ENCODE measurements around the gene DHDH. TPM values are rescaled to one million over a fixed set of nuclear protein-coding genes. Genes with fewer than 3 reads are reported as not detected.
A peak's percentile ranks its signal among the peaks of the same experiment; 100 is the strongest.

Gene DHDH
- total and polyA plus RNA-seq, 2 of the 13 experiments (the other 11 are each of a cell fraction or from before 2014, with no cell fraction given) = 0.13 to 0.91 TPM

DNA sequence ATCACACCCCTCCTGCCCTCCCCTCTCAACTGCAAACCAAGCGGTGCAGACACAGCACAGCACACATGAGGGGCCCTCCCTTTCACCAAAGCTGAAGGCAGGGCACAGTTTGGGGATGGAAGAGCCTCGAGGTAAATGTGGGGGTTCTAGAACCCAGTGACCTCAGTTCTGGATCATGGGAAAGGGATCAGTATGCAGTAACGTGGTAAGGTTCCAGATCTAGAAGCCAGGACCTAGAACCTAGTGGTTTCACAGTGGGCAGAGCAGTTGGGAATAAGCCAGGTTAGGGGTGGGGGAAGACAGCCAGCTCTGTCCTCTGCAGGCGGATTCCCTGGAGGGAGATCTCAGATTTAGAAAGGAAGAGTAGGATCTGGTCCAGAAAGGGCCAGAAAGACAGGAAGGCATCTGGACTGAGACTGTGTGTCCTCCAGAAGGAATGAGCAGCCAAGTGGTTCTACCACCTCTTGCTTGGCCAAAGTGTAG lies 34.7 kb downstream of the DHDH start (continued):
- TF ChIP-seq, protein P1, sequence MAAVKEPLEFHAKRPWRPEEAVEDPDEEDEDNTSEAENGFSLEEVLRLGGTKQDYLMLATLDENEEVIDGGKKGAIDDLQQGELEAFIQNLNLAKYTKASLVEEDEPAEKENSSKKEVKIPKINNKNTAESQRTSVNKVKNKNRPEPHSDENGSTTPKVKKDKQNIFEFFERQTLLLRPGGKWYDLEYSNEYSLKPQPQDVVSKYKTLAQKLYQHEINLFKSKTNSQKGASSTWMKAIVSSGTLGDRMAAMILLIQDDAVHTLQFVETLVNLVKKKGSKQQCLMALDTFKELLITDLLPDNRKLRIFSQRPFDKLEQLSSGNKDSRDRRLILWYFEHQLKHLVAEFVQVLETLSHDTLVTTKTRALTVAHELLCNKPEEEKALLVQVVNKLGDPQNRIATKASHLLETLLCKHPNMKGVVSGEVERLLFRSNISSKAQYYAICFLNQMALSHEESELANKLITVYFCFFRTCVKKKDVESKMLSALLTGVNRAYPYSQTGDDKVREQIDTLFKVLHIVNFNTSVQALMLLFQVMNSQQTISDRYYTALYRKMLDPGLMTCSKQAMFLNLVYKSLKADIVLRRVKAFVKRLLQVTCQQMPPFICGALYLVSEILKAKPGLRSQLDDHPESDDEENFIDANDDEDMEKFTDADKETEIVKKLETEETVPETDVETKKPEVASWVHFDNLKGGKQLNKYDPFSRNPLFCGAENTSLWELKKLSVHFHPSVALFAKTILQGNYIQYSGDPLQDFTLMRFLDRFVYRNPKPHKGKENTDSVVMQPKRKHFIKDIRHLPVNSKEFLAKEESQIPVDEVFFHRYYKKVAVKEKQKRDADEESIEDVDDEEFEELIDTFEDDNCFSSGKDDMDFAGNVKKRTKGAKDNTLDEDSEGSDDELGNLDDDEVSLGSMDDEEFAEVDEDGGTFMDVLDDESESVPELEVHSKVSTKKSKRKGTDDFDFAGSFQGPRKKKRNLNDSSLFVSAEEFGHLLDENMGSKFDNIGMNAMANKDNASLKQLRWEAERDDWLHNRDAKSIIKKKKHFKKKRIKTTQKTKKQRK (IDR thresholded peaks at IDR 0.05; ENCODE audit: low read length) = 0 out of 2 replicates have a peak, but pooled peaks have one; percentile 30
- TF ChIP-seq, protein P2, sequence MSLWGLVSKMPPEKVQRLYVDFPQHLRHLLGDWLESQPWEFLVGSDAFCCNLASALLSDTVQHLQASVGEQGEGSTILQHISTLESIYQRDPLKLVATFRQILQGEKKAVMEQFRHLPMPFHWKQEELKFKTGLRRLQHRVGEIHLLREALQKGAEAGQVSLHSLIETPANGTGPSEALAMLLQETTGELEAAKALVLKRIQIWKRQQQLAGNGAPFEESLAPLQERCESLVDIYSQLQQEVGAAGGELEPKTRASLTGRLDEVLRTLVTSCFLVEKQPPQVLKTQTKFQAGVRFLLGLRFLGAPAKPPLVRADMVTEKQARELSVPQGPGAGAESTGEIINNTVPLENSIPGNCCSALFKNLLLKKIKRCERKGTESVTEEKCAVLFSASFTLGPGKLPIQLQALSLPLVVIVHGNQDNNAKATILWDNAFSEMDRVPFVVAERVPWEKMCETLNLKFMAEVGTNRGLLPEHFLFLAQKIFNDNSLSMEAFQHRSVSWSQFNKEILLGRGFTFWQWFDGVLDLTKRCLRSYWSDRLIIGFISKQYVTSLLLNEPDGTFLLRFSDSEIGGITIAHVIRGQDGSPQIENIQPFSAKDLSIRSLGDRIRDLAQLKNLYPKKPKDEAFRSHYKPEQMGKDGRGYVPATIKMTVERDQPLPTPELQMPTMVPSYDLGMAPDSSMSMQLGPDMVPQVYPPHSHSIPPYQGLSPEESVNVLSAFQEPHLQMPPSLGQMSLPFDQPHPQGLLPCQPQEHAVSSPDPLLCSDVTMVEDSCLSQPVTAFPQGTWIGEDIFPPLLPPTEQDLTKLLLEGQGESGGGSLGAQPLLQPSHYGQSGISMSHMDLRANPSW (CRISPR knock-in tag; IDR thresholded peaks at IDR 0.05; ENCODE audit: borderline replicate concordance) = no peak
- TF ChIP-seq ZNF878 (CRISPR knock-in tag; IDR thresholded peaks at IDR 0.05) (peak; percentile 35; the same call in 1 of the 2 replicates), HOXA3 (CRISPR knock-in tag; IDR thresholded peaks at IDR 0.05) (peak; percentile 8; the same call in 1 of the 2 replicates), ZBTB26 (CRISPR knock-in tag; IDR thresholded peaks at IDR 0.05; ENCODE audit: borderline replicate concordance) (peak; percentile 98), GATAD2A (CRISPR knock-in tag; IDR thresholded peaks at IDR 0.05) (0 out of 2 replicates have a peak, but pooled peaks have one; percentile 7), FOXO4 (CRISPR knock-in tag; conservative IDR thresholded peaks at IDR 0.05) (0 out of 2 replicates have a peak, but pooled peaks have one; percentile 39), ZNF143 (CRISPR knock-in tag; IDR thresholded peaks at IDR 0.05) (0 out of 2 replicates have a peak, but pooled peaks have one; percentile 12), POLR2A (IDR thresholded peaks at IDR 0.05; ENCODE audit: insufficient read depth in 1 of 2, low read depth in 2 of 2, low read length in 2 of 2) (peak in 1 of 2 experiments; percentile 21; a peak in 2 of 4 replicates), REXO4 (CRISPR knock-in tag; IDR thresholded peaks at IDR 0.05; ENCODE audit: borderline replicate concordance) (no peak), YEATS2 (CRISPR knock-in tag; IDR thresholded peaks at IDR 0.05; ENCODE audit: borderline replicate concordance) (peak; percentile 10; the same call in 1 of the 2 replicates), RBM39 (IDR thresholded peaks at IDR 0.05; ENCODE audit: low read depth, low read length, poor library complexity, severe bottlenecking) (peak; percentile 60), RELA (CRISPR knock-in tag; IDR thresholded peaks at IDR 0.05) (no peak), RBM22 (optimal IDR thresholded peaks at IDR 0.05; ENCODE audit: low read length) (peak; percentile 98), DZIP1 (CRISPR knock-in tag; IDR thresholded peaks at IDR 0.05) (no peak)
